Measurements from ENCODE around the gene TNFRSF18. TPM values are rescaled to one million over a fixed set of nuclear protein-coding genes. Genes with fewer than 3 reads are reported as not detected.

Gene TNFRSF18
- total and polyA plus RNA-seq, 2 donors (not counting 3 experiments of a cell fraction or from before 2014, with no cell fraction given), result not detected

GRCh38 chr1:1207571-1207892 lies 1.1 kb upstream of the TNFRSF18 start:
- H3K4me2 ChIP-seq (ENCODE audit: insufficient read depth, low read length), result no peak overlapping the region
- no peak overlapping the region for H3K27ac ChIP-seq (ENCODE audit: insufficient read depth, low read depth, low read length)
- dilution Hi-C loops (cut with MboI; ENCODE audit: extremely low pct_ligation_motif_present, low sequenced_read_pairs) (no loop called here), intact Hi-C loops (cut with micrococcal nuclease) (no loop called here)
- no peak overlapping the region for H3K4me3 ChIP-seq (replicated peaks in 1 of 3; ENCODE audit: insufficient read depth in 1 of 3, low read depth in 1 of 3, low read length in 3 of 3)
- ChIA-PET CTCF (interaction anchor here (1.1 to 1.5 kb wide), 2 partner anchors 46 to 85 kb away, joined by 3 to 10 read pairs; no protein-coding TSS in a partner anchor), POLR2A (no interaction called here)
- no peak overlapping the region for H3K9ac ChIP-seq (replicated peaks; ENCODE audit: extremely low read depth, insufficient read depth, low read length)
- no peak overlapping the region for H2AFZ ChIP-seq (ENCODE audit: low read depth, low read length)
- DNase-seq (ENCODE audit: low read depth, low spot score), result no peak
- BruUV-seq (replicated peaks), result no TSS peak
- FAIRE-seq, result no peak
- H4K20me1 ChIP-seq (replicated peaks; ENCODE audit: control insufficient read depth, extremely low read depth, insufficient read depth, low read length), result no peaks in the 10 kb centered on the region
- no peaks in the 10 kb centered on the region for H3K79me2 ChIP-seq (ENCODE audit: control insufficient read depth, insufficient read depth, low read length)
- no peaks in the 10 kb centered on the region for H3K9me3 ChIP-seq (replicated peaks; ENCODE audit: control insufficient read depth, insufficient read depth, low read length)
- H3K36me3 ChIP-seq (ENCODE audit: control insufficient read depth in 2 of 2, extremely low read depth in 1 of 2, insufficient read depth in 2 of 2, low read length in 2 of 2), result no peaks in the 10 kb centered on the region
- H3K9me1 ChIP-seq (replicated peaks; ENCODE audit: control insufficient read depth, extremely low read depth, insufficient read depth, low read length), result no peaks in the 10 kb centered on the region
- TF ChIP-seq POLR2A (IDR thresholded peaks at IDR 0.05; ENCODE audit: low read depth, low read length) (no peak), POLR2AphosphoS5 (IDR thresholded peaks at IDR 0.05; ENCODE audit: insufficient read depth, low read depth, low read length) (no peak), JUN (IDR thresholded peaks at IDR 0.05; ENCODE audit: borderline replicate concordance, insufficient read depth, insufficient read length, low read depth) (no peak), EZH2 (IDR thresholded peaks at IDR 0.05; ENCODE audit: borderline replicate concordance, low read depth, low read length, severe bottlenecking) (no peak), FOS (IDR thresholded peaks at IDR 0.05; ENCODE audit: borderline replicate concordance, insufficient read depth, low read length) (no peak), GATA2 (IDR thresholded peaks at IDR 0.05; ENCODE audit: insufficient read depth, insufficient read length, low read depth, low read length) (no peak), MYC (IDR thresholded peaks at IDR 0.05; ENCODE audit: low read depth, low read length) (no peak)
- TF ChIP-seq, protein P1, sequence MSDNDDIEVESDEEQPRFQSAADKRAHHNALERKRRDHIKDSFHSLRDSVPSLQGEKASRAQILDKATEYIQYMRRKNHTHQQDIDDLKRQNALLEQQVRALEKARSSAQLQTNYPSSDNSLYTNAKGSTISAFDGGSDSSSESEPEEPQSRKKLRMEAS (IDR thresholded peaks at IDR 0.05; ENCODE audit: insufficient read depth, insufficient read length), result no peak
- TF ChIP-seq, protein P2, sequence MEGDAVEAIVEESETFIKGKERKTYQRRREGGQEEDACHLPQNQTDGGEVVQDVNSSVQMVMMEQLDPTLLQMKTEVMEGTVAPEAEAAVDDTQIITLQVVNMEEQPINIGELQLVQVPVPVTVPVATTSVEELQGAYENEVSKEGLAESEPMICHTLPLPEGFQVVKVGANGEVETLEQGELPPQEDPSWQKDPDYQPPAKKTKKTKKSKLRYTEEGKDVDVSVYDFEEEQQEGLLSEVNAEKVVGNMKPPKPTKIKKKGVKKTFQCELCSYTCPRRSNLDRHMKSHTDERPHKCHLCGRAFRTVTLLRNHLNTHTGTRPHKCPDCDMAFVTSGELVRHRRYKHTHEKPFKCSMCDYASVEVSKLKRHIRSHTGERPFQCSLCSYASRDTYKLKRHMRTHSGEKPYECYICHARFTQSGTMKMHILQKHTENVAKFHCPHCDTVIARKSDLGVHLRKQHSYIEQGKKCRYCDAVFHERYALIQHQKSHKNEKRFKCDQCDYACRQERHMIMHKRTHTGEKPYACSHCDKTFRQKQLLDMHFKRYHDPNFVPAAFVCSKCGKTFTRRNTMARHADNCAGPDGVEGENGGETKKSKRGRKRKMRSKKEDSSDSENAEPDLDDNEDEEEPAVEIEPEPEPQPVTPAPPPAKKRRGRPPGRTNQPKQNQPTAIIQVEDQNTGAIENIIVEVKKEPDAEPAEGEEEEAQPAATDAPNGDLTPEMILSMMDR (IDR thresholded peaks at IDR 0.05; ENCODE audit: extremely low read depth in 1 of 2, insufficient read depth in 1 of 2, low read depth in 1 of 2, low read length in 2 of 2), result no peak
- peaks cover 3 to 15% of the 10 kb centered on the region in 2 experiments for H3K27me3 ChIP-seq (ENCODE audit: control insufficient read depth in 2 of 2, insufficient read depth in 2 of 2, low read length in 2 of 2)
- no peaks in the 10 kb centered on the region for H3K4me1 ChIP-seq (ENCODE audit: control insufficient read depth, extremely low read depth, insufficient read depth, low read length)

Data from endothelial cell of umbilical vein (primary cell).